H1 (cell line): ENCODE results near the gene PNPLA3. TPM values are rescaled to one million over a fixed set of nuclear protein-coding genes. Genes with fewer than 3 reads are reported as not detected.

ENCODE experiments used
- CTCF ChIA-PET: fragments of 300-600 bp; sonication (Branson Sonifier 250); formaldehyde crosslinking; loops from one replicate; lab custom pipeline; 2021; ENCODE audit not compliant: partially characterized antibody; lab: Charles Lee
- POLR2A ChIA-PET: fragments of 300-600 bp; sonication (Branson Sonifier 250); formaldehyde crosslinking; loops from one replicate; lab custom pipeline; 2021; ENCODE audit warnings: inconsistent platforms; ENCODE audit not compliant: partially characterized antibody; lab: Charles Lee
- DNase-seq, 2 experiments: peaks; one replicate each; pipeline versions ENCODE4 v3.0.0 to v3.0.0-alpha.2; 2010 to 2022; ENCODE audit warnings: low spot score in 2 of 2, low read depth in 1 of 2, mixed read lengths in 1 of 2
- FAIRE-seq: peaks from 2 replicates; lab custom pipeline; 2011; peaks lifted over from hg19 to GRCh38; lab: Jason Lieb, UNC
- H2AFZ ChIP-seq: 2 replicates; pipeline ENCODE4 v1.8.1; 2012; ENCODE audit warnings: low read length, inconsistent platforms
- H2AK5ac ChIP-seq: 2 replicates; pipeline ENCODE4 v1.6.1; 2013; ENCODE audit warnings: low read depth, low read length
- H2BK120ac ChIP-seq: replicated peaks from 2 replicates; pipeline ENCODE3; 2013; ENCODE audit warnings: low read depth, low read length, inconsistent platforms
- H2BK12ac ChIP-seq: 2 replicates; pipeline ENCODE4 v1.6.1; 2013; ENCODE audit warnings: low read depth, low read length
- H2BK15ac ChIP-seq: 2 replicates; pipeline ENCODE4 v1.6.1; 2013; ENCODE audit warnings: low read length
- H2BK20ac ChIP-seq: 2 replicates; pipeline ENCODE4 v1.6.1; 2013; ENCODE audit warnings: low read length
- H2BK5ac ChIP-seq: 2 replicates; pipeline ENCODE4 v1.6.1; 2013; ENCODE audit warnings: low read depth, low read length
- H3K14ac ChIP-seq: 2 replicates; pipeline ENCODE4 v1.6.1; 2013; ENCODE audit warnings: inconsistent platforms; ENCODE audit not compliant: insufficient read length
- H3K18ac ChIP-seq: 2 replicates; pipeline ENCODE4 v1.6.1; 2013; ENCODE audit warnings: low read length; ENCODE audit errors: extremely low read depth
- H3K23ac ChIP-seq: 2 replicates; pipeline ENCODE4 v1.6.1; 2013; ENCODE audit warnings: inconsistent platforms; ENCODE audit not compliant: insufficient read length
- H3K23me2 ChIP-seq: 2 replicates; pipeline ENCODE4 v1.6.1; 2013; ENCODE audit warnings: low read depth, low read length
- H3K27ac ChIP-seq: 2 replicates; pipeline ENCODE4 v1.6.1; 2011; ENCODE audit warnings: low read depth, low read length, inconsistent platforms
- H3K27me3 ChIP-seq, 4 experiments: replicated peaks in 1 of 4; 1 replicate in 1 of 4; 2 replicates in 3 of 4; pipeline versions ENCODE4 v1.6.1 to v1.8.1; 2011 to 2013; ENCODE audit warnings: low read length in 3 of 4, mild to moderate bottlenecking in 3 of 4, inconsistent platforms in 2 of 4, mixed read lengths in 2 of 4, moderate library complexity in 1 of 4; ENCODE audit not compliant: control insufficient read depth in 3 of 4, insufficient read depth in 3 of 4; ENCODE audit errors: extremely low read depth in 1 of 4
- H3K36me3 ChIP-seq, 4 experiments: 2 replicates each; pipeline versions ENCODE4 v1.6.1 to v1.8.1; 2011 to 2013; ENCODE audit warnings: mild to moderate bottlenecking in 4 of 4, low read length in 3 of 4, moderate library complexity in 2 of 4, control low read depth in 1 of 4, inconsistent platforms in 1 of 4; ENCODE audit not compliant: insufficient read depth in 4 of 4, control insufficient read depth in 2 of 4
- H3K4ac ChIP-seq: replicated peaks from 2 replicates; pipeline ENCODE3; 2013; ENCODE audit warnings: low read length, low read depth, mixed read lengths, inconsistent platforms; ENCODE audit not compliant: insufficient read length
- H3K4me1 ChIP-seq, 4 experiments: replicated peaks in 1 of 4; 1 replicate in 1 of 4; 2 replicates in 3 of 4; pipeline versions ENCODE4 v1.6.1 to v1.8.1; 2011 to 2013; ENCODE audit warnings: low read length in 3 of 4, inconsistent platforms in 2 of 4, mixed read lengths in 1 of 4; ENCODE audit not compliant: insufficient read depth in 4 of 4, control insufficient read depth in 3 of 4
- H3K4me2 ChIP-seq, 2 experiments: 2 replicates each; pipeline versions ENCODE4 v1.6.1 to v1.8.1; 2011 to 2013; ENCODE audit warnings: low read depth in 2 of 2, low read length in 2 of 2, control low read depth in 1 of 2, inconsistent platforms in 1 of 2, mild to moderate bottlenecking in 1 of 2; ENCODE audit not compliant: insufficient read depth in 1 of 2
- H3K4me3 ChIP-seq, 4 experiments: fragments of 200-600, 300-600 bp in 1 of 4; sonication (generic), shearing (Covaris generic), sonication (Bioruptor Twin) in 1 of 4; 2 replicates each; pipeline versions ENCODE4 v1.5.1 to v1.8.1; 2011 to 2016; ENCODE audit warnings: low read length in 4 of 4, low read depth in 3 of 4, control low read depth in 2 of 4, inconsistent platforms in 2 of 4, mild to moderate bottlenecking in 2 of 4, mixed read lengths in 1 of 4, moderate library complexity in 1 of 4; ENCODE audit not compliant: insufficient read depth in 2 of 4; ENCODE audit errors: extremely low read depth in 1 of 4
- H3K56ac ChIP-seq: replicated peaks from 2 replicates; pipeline ENCODE3; 2013; ENCODE audit warnings: low read depth, mild to moderate bottlenecking, mixed read lengths, low read length, inconsistent platforms; ENCODE audit not compliant: insufficient read length
- H3K79me1 ChIP-seq: 2 replicates; pipeline ENCODE4 v1.6.1; 2013; ENCODE audit warnings: low read depth, low read length, control low read depth
- H3K79me2 ChIP-seq, 2 experiments: 2 replicates each; pipeline versions ENCODE4 v1.6.1 to v1.8.1; 2012 to 2013; ENCODE audit warnings: low read length in 2 of 2, mild to moderate bottlenecking in 2 of 2, inconsistent platforms in 1 of 2; ENCODE audit not compliant: insufficient read depth in 2 of 2, control insufficient read depth in 1 of 2
- H3K9ac ChIP-seq, 4 experiments: replicated peaks in 1 of 4; 1 replicate in 1 of 4; 2 replicates in 3 of 4; pipeline versions ENCODE4 v1.6.1 to v1.8.1; 2011 to 2013; ENCODE audit warnings: low read depth in 3 of 4, low read length in 3 of 4, control low read depth in 2 of 4, mild to moderate bottlenecking in 2 of 4, moderate library complexity in 2 of 4, inconsistent platforms in 1 of 4; ENCODE audit errors: extremely low read depth in 1 of 4
- H3K9me3 ChIP-seq, 2 experiments: 2 replicates each; pipeline versions ENCODE4 v1.6.1 to v1.8.1; 2012 to 2013; ENCODE audit warnings: mild to moderate bottlenecking in 2 of 2, moderate library complexity in 2 of 2, control low read depth in 1 of 2, inconsistent platforms in 1 of 2, low read depth in 1 of 2, low read length in 1 of 2, mixed read lengths in 1 of 2; ENCODE audit not compliant: insufficient read depth in 2 of 2
- H4K20me1 ChIP-seq, 2 experiments: replicated peaks in 1 of 2; 2 replicates each; pipeline versions ENCODE3 to v1.8.1; 2011 to 2013; ENCODE audit warnings: inconsistent platforms in 2 of 2, low read length in 2 of 2, mild to moderate bottlenecking in 1 of 2; ENCODE audit not compliant: insufficient read depth in 2 of 2, control insufficient read depth in 1 of 2
- H4K5ac ChIP-seq: 2 replicates; pipeline ENCODE4 v1.6.1; 2013; ENCODE audit warnings: low read length, low read depth, mixed read lengths, inconsistent platforms; ENCODE audit not compliant: insufficient read length
- H4K8ac ChIP-seq: 2 replicates; pipeline ENCODE4 v1.8.0; 2013; ENCODE audit warnings: mild to moderate bottlenecking, moderate library complexity, low read length, inconsistent platforms; ENCODE audit not compliant: insufficient read depth; ENCODE audit errors: extremely low read depth
- H4K91ac ChIP-seq: replicated peaks from 2 replicates; pipeline ENCODE3; 2013; ENCODE audit warnings: low read length, mixed read lengths, inconsistent platforms; ENCODE audit not compliant: insufficient read length
- ATF3 ChIP-seq: IDR thresholded peaks from 2 replicates; pipeline ENCODE4 v1.6.1; 2011; ENCODE audit warnings: low read depth, mild to moderate bottlenecking, low read length; ENCODE audit not compliant: insufficient read depth
- BACH1 ChIP-seq: IDR thresholded peaks from 2 replicates; pipeline ENCODE4 v1.6.1; 2012; ENCODE audit warnings: low read length, improper control_type of control experiment
- EP300 ChIP-seq, 2 experiments: IDR thresholded peaks; 1 replicate in 1 of 2; 2 replicates in 1 of 2; pipeline ENCODE4 v1.6.1; 2011 to 2012; ENCODE audit warnings: low read depth in 2 of 2, low read length in 2 of 2, mild to moderate bottlenecking in 2 of 2, borderline replicate concordance in 1 of 2, inconsistent platforms in 1 of 2, moderate library complexity in 1 of 2
- FOSL1 ChIP-seq: IDR thresholded peaks from 2 replicates; pipeline ENCODE4 v1.6.1; 2011; ENCODE audit warnings: mild to moderate bottlenecking, low read depth, low read length, moderate library complexity; ENCODE audit not compliant: insufficient read depth
- JUND ChIP-seq: IDR thresholded peaks from 2 replicates; pipeline ENCODE4 v1.6.1; 2011; ENCODE audit warnings: mild to moderate bottlenecking, improper control_type of control experiment, low read length
- KDM1A ChIP-seq: fragments of 200-600, 300-600 bp; sonication (generic); IDR thresholded peaks from 2 replicates; pipeline ENCODE4 v1.7.1; 2016; ENCODE audit warnings: mild to moderate bottlenecking, low read length, borderline replicate concordance
- NRF1 ChIP-seq: IDR thresholded peaks from 2 replicates; pipeline ENCODE4 v1.6.1; 2011; ENCODE audit warnings: mild to moderate bottlenecking, low read depth, low read length, improper control_type of control experiment
- POLR2AphosphoS5 ChIP-seq: IDR thresholded peaks from 2 replicates; pipeline ENCODE4 v1.6.1; 2011; ENCODE audit warnings: low read depth, low read length
- SRF ChIP-seq: IDR thresholded peaks from 2 replicates; pipeline ENCODE4 v1.6.1; 2011; ENCODE audit warnings: mild to moderate bottlenecking, low read depth, low read length, moderate library complexity
- TBP ChIP-seq: IDR thresholded peaks from 2 replicates; pipeline ENCODE4 v1.6.1; 2011; ENCODE audit warnings: low read depth, low read length, improper control_type of control experiment
- WGBS, 2 experiments: shearing (Covaris generic) in 1 of 2; methylation state at CpG; one replicate each; pipeline versions ENCODE4 v1.1.6 to v1.1.7; 2013 to 2015; ENCODE audit warnings: low lambda C conversion rate in 2 of 2, mixed read lengths in 2 of 2, inconsistent platforms in 1 of 2, low coverage in 1 of 2, missing lambda C conversion rate in 1 of 2; ENCODE audit not compliant: insufficient replicate concordance in 2 of 2, insufficient coverage in 1 of 2, insufficient read length in 1 of 2; ENCODE audit errors: extremely low coverage in 1 of 2, missing lambda C conversion rate in 1 of 2; 5-methylcytosine and 5-hydroxymethylcytosine counted together
- polyA plus RNA-seq, 7 experiments: library from polyadenylated mRNA; depleted of rRNA in 3 of 7; stranded (reverse) in 5 of 7; unstranded in 2 of 7; fragments of >200 nt in 5 of 7; fragments of 200-250 nt in 2 of 7; gene quantifications; 1 replicate in 5 of 7; 2 replicates in 1 of 7; 4 replicates in 1 of 7; pipeline versions ENCODE4 v1.2.1 to v1.2.3, GENCODE V29; 2011 to 2013; ENCODE audit warnings: missing spikeins in 2 of 7, mixed read lengths in 2 of 7
- total RNA-seq: library from RNA; stranded (reverse); fragmentation: NEBNext Ultra II Directional; extraction: Animal tissue kit (Norgen Biotek cat#: 25700); gene quantifications from 2 replicates; pipeline ENCODE4 v1.2.1, GENCODE V29; 2021

The PNPLA3 gene
- total and polyA plus RNA-seq, 2 of the 8 experiments (the other 6 are each of a cell fraction or from before 2014, with no cell fraction given): 17.5 to 23.4 TPM

DNA sequence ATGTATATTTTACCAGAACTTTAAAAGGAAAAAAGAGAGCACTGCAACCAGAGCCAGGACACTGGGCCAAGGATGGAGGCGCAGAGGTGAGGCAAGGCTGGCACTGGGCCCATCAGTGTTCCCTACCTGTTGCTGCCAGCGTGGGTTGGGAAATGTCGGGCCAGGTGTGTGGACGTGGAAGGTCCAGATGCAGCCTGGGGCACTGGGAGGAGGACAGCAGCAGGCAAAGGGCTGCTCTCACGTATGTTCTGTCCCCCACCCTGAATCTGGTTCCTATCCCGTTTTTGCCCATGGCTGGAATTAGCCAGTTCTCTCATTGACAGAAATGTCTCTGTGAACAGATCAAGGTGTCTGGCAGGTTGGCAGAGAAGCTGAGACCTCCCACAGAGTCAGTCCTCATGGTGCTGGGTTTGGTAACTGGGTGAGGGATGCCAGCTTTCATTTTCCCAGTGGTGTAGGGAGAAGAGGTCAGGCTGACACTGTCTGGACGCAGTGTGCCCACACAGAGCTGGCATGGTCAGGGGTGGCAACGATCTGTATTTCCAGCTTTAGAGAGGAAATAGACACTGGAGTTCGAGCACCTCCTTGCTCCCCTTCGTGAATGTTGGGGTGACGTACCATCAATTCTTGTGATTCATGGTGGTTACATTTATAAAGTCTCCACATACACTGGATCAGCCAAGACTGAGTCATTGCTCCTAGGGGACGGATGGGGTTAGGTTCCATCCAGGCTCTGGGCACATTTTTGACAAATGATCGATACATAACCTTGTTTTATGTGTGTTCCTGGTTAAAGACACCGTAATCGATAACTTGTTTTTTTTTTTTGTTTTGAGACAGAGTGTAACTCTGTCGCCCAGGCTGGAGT, 4.3 kb upstream of the PNPLA3 start:
- peaks cover 4 to 10% (median 5%) of the 10 kb centered on the region in 4 experiments for H3K4me1 ChIP-seq
- H2BK15ac ChIP-seq: no peak overlapping the region
- WGBS, 2 experiments: 82% methylated on average over 16 of the region's 16 CpGs; no CpG with 5 or more reads in 1 of the 2 experiments
- H2BK20ac ChIP-seq: no peak overlapping the region
- no peak overlapping the region; the same call in 1 of the 2 replicates for H2AK5ac ChIP-seq
- no peaks in the 10 kb centered on the region; the same call in 1 of the 2 replicates for H3K79me1 ChIP-seq
- H3K18ac ChIP-seq: no peak overlapping the region
- H3K79me2 ChIP-seq: no peaks in the 10 kb centered on the region
- H4K5ac ChIP-seq: no peak overlapping the region
- H4K20me1 ChIP-seq: no peaks in the 10 kb centered on the region
- DNase-seq (no peak), FAIRE-seq (no peak)
- peaks cover 0 to 4% of the 10 kb centered on the region in 2 experiments; a peak in 1 of 4 replicates for H3K9me3 ChIP-seq
- H3K4me2 ChIP-seq: no peak overlapping the region
- H3K23me2 ChIP-seq: peaks cover 9% of the 10 kb centered on the region; the same call in 1 of the 2 replicates
- no peak overlapping the region for H3K9ac ChIP-seq
- no peak overlapping the region for H2BK5ac ChIP-seq
- no peak overlapping the region for H3K56ac ChIP-seq
- no peak overlapping the region for H3K4me3 ChIP-seq
- H3K14ac ChIP-seq: no peak overlapping the region
- H3K36me3 ChIP-seq: no peaks in the 10 kb centered on the region
- H3K4ac ChIP-seq: no peak overlapping the region
- CTCF ChIA-PET: interaction anchor here (1.1 to 1.5 kb wide), 2 partner anchors 12 to 35 kb away, joined by 3 read pairs; no protein-coding TSS in a partner anchor
- no peaks in the 10 kb centered on the region; a peak in 1 of 7 replicates for H3K27me3 ChIP-seq
- H3K23ac ChIP-seq: no peak overlapping the region
- no peak overlapping the region for H2BK12ac ChIP-seq
- peak overlapping the region; percentile 82 for H4K91ac ChIP-seq
- H3K27ac ChIP-seq: no peak overlapping the region
- H2AFZ ChIP-seq: no peak overlapping the region
- TF ChIP-seq JUND: no peak
- TF ChIP-seq FOSL1: no peak
- TF ChIP-seq TBP: no peak
- TF ChIP-seq EP300 (IDR thresholded peaks at IDR 0.05; ENCODE audit: borderline replicate concordance in 1 of 2, low read depth in 2 of 2, low read length in 2 of 2): no peak
- no peak for TF ChIP-seq NRF1
- TF ChIP-seq BACH1: no peak
- TF ChIP-seq SRF: no peak
- no peak for TF ChIP-seq KDM1A
- no peak for TF ChIP-seq ATF3
- TF ChIP-seq POLR2AphosphoS5: no peak
- POLR2A ChIA-PET: no interaction called here
- H4K8ac ChIP-seq: no peak overlapping the region
- no peak overlapping the region for H2BK120ac ChIP-seq
